Right renal cortex interstitium (tissue), 3 donors: ENCODE measurements around the gene NRAP. TPM values are rescaled to one million over a fixed set of nuclear protein-coding genes. Genes with fewer than 3 reads are reported as not detected.

Source experiments
- DNase-seq, 3 donors: peaks; one replicate each; pipeline ENCODE4 v3.0.0-alpha.2; 2013; ENCODE audit warnings: low read depth in 3 of 3, low spot score in 2 of 3
- polyA plus RNA-seq, 3 donors: library from polyadenylated mRNA; unstranded; fragments of 120-200 nt; gene quantifications; one replicate each; pipeline ENCODE4 v1.2.1, GENCODE V29; 2013; ENCODE audit not compliant: insufficient read length in 3 of 3

Gene NRAP, protein sequence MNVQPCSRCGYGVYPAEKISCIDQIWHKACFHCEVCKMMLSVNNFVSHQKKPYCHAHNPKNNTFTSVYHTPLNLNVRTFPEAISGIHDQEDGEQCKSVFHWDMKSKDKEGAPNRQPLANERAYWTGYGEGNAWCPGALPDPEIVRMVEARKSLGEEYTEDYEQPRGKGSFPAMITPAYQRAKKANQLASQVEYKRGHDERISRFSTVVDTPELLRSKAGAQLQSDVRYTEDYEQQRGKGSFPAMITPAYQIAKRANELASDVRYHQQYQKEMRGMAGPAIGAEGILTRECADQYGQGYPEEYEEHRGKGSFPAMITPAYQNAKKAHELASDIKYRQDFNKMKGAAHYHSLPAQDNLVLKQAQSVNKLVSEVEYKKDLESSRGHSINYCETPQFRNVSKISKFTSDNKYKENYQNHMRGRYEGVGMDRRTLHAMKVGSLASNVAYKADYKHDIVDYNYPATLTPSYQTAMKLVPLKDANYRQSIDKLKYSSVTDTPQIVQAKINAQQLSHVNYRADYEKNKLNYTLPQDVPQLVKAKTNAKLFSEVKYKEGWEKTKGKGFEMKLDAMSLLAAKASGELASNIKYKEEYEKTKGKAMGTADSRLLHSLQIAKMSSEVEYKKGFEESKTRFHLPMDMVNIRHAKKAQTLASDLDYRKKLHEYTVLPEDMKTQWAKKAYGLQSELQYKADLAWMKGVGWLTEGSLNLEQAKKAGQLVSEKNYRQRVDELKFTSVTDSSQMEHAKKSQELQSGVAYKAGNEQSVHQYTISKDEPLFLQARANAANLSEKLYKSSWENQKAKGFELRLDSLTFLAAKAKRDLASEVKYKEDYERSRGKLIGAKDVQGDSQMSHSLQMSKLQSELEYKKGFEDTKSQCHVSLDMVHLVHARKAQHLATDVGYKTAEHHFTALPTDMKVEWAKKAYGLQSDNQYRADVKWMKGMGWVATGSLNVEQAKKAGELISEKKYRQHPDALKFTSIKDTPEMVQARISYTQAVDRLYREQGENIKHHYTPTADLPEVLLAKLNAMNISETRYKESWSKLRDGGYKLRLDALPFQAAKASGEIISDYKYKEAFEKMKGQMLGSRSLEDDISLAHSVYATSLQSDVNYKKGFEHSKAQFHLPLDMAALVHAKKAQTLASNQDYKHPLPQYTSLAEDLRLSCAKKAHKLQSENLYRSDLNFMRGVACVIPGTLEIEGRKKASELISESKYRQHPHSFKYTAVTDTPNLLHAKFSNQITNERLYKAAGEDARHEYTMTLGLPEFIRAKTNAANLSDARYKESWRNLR (N-terminal part only)
- polyA plus RNA-seq = under 1 TPM in 2 of 3 donors, not detected in 1; 0.06 to 0.11 TPM

DNA sequence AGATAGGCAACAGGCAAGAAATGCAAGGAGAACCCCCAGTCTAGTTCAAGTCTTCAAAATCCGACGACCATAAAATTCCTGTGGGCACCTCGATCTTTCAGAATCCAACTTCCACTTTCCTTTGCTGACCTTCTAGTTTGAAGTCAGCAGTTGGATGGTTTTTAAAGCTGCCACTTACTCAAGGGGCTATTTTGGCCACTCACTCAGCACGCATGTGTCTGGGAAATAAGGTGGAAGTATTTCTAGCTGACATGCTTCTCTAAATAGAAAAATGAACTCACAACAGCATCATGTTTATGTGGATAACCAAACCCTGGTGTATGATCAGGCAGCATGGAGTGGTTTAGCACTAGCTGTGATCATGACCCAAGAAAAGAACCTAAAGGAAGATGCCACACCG is at the start of gene NRAP:
Gene NRAP (minus strand): TSS at position 134 of the 400 bp plus-strand sequence. CDS start 159 bp downstream, outside the sequence.
- no peak for DNase-seq

DNA sequence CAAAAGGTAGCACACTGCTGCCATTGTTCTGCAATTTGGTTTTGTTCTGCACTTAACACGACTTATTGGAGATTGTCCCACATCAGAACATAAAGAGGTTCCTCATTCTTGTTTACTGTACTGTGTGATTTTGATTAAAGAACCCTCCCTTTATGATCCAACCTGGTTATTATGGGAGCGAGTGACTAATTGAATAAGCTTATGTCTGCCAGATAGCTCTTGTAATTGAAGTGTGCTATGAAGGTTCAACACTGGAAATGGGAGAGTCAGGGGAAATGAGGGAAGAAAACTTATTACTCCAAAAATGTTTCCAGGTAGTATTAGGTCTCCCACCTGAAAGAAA is 49.8 kb upstream of the NRAP start:
- DNase-seq = no peak

DNA sequence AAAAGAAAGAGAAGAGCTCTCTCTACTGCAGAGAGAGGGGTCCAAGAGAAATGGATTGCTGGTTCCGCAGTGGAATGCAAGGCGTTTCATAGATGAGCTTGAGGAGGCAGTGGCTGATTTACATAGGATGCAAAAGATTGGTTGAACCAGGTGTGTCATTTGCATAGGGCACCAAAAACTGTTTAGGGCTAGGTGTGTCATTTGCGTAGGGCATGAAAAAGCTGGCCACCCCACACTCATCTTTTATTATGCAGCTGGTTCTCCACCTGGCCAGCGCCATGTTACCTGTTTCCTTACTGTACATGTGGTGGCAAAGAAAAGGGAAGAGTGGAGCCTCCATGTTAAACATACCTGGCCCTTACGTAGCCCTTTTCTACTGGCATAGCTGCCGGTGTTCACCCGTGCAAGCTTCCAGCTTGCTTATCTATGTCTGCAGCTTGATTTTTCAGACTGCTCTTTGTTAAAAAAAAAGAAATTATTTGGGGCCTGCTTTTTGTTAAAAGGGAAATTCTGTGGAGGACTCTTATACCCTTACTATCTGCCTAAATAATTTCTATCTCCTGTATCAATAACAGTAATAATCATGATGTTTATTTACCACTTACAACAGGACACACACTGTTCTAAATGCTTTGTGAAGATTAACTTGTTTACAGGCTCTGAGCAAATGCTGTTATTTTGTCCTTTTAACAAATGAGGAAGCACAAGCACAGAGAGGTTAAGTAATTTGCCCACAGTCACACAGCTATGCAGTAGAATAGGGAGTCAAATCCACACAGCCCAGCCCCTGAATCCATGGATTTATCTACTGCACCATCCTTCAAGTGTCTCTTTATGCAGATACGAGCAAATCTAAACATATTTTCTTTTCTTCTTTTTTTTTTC is 49.2 kb upstream of the NRAP start:
- DNase-seq = no peak

DNA sequence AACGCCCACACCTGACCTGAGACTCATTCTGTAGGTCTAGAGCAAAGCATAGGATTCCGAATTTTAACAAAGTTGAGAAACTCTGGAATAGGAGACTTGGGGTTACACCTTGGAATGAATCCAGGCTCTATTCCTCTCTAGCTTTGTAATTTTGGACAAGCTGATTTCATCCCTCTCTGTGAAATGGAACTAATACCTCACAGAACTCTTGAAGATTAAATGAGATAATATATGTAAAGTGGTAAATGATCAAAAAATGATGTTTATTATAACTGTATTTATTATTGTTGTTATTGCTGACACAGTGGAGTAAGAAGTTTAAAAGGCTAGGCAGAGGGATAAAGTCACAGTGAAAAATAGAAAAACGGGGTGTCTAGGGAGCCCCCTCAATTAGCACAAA is 48.2 kb upstream of the NRAP start:
- no peak for DNase-seq

DNA sequence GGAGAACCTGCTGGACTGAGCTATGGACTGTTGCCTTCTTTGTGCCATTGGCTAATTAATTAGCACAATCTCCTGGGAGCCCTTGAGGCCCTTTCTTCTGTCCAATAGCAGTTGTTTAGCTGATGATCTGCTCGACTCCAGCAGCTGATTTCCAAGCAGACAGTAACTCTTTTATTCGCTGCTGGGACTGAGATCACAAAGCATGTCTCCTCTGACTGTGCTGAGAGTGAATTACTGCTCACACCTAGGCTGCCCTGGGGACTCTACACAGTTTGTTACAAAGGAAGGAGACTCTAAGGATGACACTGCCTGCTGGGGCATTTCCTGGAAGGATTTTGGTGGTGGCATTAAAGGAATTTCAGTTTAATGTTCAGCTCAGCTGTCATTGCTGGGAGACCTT is 47.3 kb upstream of the NRAP start:
- DNase-seq = no peak

DNA sequence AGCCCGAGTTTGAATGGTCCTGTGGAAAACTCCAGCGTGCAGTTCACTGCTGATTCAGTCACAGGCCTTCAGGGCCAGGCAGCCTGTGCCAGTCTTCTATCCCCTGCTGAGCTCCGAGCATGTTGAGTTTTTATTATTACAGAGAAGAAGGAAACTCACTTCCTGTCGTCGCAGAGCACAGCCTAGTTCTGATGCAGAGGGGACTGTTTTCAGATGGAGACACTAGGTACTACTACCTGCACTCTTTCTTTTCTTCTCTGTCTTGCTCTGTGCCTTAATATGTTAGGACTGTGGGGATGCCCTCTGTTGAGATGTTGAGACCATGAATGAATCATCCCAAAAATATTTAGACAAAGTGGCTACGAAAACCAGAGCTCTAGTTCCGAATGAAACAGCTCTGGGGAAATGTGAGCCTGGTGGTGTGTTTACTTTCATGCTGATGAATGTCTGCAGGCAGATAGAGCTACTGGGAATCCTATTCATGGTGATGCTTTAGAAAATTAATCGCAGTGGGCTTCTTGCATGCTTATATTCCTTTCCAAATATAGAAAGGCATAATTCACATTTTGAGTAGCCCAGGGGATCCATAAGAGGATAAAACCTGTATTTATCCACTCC is 45.5 kb upstream of the NRAP start:
- DNase-seq = no peak

DNA sequence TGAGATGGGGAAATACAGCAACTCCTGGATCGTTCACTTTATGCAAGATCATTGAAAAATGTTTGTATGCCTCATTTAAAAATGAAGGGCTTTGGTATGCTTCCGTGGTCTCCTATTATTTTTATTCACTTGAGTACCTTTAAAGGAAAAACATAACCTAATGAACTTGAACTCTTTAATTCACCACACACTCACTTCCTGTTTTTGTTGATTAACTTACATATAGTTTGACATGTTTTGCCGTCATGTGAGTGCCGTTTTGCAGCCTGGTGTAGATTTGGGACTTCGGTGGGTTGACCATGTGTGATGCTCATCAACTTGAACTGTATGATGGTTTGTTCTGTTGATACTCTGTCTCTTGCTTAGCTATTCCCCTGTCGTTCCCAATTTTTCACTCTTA is 44.8 kb upstream of the NRAP start:
- no peak for DNase-seq

DNA sequence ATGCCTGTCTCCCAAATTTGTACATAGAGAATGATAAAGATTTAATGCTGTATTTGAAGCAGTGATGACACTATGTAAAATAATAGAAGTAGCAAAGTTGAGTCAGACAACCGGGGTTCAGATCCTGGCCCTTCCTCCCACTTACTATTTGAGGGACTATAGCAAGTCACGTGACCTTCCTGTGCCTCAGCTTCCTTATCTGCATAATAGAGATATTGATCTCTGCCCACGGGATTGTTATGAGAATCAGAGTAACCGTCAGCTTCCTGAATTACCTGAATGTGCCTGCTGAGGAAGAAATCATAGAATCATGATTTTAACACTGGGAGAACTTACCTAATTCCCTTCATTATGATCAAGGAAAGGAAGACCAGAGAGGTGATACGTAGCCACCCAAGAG is 42.8 kb upstream of the NRAP start:
- DNase-seq = no peak

DNA sequence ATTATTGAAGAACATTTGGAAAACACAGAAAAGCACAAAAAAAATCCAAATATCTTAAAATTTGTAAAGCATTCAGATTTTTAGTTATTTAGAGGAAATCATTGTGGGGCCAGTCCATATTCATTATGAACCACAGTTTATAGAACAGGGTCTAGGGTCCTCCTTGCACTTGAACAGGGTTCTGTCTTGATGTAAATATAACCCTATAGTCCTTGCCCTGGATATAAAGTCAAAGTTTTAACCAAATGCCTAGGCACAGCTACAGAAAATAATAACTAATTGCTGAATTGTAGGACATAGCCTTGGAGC is 41.5 kb upstream of the NRAP start:
- no peak for DNase-seq

DNA sequence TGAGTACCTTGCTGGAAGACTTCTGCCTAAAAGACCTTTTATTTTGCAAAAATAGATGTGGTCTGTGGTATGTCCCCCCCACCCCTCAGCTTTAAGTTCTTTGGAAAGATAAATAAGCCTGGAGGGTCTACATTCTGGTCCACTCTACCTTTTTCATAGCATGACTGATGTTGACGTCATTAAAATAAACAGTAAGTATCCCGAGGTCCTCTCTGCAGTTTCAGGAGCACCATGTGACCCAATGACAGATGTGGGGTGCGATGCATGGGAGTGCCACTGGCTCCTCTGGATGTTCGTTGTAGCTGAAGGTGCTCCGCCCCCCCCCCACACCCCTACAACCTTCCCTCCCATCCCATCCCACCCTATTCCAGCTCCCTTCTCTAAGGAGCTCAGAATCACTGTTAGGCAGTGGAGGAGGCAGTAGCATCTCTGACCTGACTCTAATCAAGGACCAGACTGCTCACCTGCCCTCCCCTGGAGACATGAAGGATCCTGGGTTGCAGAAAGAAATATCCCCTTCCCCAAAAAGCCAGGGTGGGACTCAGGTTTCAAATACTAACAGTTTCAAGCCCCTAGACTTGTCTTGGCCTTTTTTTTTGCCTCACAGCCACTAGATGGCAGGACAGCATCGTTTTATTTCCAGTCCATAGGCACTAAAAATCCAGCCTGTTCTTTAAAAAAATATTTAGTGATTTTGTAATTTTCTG is 40.9 kb upstream of the NRAP start:
- peak in 1 of 3 donors; percentile 38 for DNase-seq

DNA sequence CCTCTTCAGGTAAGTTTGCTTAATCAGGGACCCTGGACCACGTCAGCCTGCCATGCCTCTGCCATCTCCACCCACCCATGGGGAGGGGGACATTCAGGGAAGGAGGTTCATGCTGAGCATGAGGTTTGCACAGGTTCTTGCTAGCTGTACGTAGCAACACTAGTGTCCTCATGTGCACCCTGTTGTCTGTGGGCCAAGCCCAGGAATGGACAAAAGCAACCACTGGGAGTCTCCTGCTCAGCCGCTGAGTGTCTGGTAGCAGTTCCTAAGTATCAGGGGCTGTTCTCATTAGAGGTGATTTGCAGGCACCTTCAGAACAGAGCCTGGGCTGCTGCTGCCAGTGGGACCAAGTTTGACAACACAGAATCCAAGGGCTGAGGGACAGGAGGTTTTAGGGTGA is 33.8 kb upstream of the NRAP start:
- DNase-seq = no peak

DNA sequence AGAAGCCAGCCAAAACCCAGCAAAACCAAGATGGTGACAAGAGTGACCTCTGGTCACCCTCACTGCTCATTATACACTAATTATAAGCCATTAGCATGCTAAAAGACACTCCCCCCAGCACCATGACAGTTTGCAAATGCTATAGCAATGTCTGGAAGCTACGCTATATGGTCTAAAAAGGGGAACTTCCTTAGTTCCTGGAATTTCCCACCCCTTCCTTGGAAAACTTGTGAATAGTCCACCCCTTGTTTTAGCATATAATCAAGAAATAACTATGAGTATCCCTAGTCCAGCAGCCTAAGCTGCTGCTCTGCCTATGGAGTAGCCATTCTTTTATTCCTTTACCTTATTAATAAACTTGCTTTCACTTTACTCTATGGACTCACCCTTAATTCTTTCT is 31.9 kb upstream of the NRAP start:
- no peak for DNase-seq

DNA sequence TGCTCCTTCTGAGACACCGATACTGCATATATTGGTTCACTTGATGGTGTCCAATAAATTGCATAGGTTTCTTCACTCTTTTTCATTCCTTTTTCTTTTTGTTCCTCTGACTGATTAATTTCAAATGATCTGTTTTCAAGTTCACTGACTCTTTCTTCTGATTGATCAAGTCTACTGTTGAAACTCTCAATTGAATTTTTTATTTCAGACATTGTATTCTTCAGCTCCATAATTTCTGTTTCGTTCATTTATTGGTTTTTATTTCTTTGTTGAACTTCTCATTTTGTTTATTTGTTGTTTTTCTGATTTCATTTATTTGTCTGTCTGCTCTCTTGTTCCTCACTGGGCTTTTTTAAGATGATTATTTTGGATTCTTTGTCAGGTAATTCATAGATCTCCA is 29.5 kb upstream of the NRAP start:
- no peak for DNase-seq

DNA sequence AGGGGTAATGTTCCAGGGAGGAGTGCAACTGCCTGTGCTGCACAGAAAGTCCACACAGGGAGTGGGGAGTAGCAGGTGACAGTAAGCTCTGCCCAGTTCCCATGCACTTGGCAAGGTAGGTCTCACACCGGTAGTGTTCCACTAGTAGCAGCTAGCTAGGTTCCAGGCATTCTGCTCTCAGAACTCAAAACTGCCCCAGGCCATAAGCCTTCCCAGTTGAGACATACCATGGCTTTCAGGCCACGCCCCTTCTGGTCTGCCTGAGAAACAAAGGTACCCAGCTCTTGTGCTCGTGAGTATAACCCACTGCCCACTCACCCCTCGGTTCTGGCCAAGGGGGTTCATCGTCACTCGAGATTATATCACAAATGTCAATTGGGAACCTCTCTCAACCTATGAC is 28.4 kb upstream of the NRAP start:
- no peak for DNase-seq

DNA sequence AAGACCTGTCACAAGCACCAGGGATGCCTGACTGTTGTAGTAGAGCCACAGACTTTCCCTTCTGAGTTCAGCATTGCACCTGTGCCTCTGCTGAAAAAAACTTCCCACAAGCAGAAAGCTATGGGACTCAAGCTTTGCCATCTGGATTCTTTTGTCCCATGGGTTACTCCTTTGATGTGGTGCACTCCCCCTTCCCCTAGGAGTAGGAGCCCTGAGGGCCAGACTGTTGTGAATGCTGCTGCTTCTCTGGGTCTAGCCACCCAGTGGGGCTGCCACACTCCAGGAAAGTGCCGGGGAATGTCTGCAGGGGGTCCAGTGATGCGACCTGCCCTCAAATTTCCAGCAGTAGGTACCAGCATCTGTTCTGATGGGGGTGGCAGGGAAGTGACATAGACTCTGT is 27.5 kb upstream of the NRAP start:
- no peak for DNase-seq

DNA sequence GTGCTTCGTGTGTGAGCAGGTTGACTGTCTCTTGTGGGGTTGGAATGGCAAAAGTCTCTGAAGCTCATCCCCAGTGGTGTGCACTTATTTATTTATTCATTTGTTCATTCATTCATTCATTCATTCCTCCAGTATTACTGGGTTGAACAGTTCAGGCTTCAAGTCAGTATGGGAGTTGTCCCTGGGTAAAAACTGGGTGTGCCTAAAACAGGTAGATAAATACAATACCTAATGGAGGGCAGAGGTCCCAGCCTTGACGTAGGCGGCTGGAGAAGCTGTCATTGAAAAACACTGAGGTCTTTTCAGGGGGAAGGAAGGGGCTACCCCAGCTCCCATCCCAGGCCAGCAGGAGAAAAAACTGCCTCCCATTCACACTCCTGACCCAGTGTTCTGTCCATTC is 26.9 kb upstream of the NRAP start:
- no peak for DNase-seq

DNA sequence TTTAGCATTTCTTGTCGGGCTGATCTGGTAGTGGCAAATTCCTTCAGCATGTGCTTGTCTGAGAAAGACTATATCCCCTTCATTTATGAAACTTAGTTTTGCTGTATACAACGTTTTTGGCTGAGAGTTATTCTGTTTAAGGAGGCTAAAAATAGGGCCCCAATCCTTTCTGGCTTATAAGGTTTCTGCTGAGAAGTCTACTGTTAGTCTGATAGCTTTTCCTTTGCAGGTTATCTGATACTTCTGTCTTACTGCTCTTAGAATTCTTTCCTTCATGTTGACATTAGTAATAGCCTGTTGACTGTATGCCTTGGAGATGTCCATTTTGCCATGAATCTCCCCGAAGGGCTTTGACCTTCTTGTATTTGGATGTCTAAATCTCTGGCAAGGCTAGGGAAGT is 25.7 kb upstream of the NRAP start:
- no peak for DNase-seq

DNA sequence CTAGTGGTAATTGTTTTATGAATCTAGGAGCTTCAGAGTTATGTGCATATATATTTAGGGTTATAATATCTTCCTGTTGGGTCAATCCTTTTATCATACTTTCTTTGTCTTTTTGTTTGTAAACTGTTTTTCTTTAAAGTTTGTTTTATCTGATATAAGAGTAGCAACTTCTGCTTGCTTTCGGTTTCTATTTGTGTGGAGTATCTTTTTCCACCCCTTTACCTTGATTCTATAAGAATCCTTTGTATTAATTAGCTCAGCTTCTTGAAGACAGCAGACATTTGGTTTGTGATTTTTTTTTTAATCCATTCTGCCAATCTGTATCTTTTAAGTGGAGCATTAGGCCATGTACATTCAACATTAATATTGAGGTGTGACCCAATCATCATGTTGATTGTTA is 25.2 kb upstream of the NRAP start:
- DNase-seq = no peak

DNA sequence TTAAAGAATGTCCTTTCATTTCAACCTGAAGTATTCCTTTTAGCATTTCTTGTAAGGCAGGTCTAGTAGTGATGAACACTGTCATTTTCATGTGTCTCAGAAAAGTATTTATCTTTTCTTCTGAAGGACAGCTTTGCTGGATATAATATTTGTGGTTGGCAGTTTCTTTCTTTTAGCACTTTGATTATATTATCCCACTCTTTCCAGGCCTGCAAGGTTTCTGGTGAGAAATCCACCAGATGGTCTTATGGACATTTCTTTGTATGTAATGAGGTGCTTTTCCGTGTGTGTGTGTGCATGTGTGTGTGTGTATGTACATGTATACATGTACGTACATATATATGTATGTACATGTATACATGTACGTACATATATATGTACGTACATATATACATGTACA is 23.2 kb upstream of the NRAP start:
- DNase-seq = no peak
